Cardiac muscle cell (in vitro differentiated cells and primary cell): Measurements from ENCODE around the gene PRDM1. TPM values are rescaled to one million over a fixed set of nuclear protein-coding genes. Genes with fewer than 3 reads are reported as not detected.
A peak's percentile ranks its signal among the peaks of the same experiment; 100 is the strongest.

Experiments
- DNase-seq, 2 donors: peaks; one replicate each; pipeline versions ENCODE4 v3.0.0 to v3.0.0-alpha.2; 2010 to 2017; ENCODE audit warnings: low read depth in 1 of 2, low spot score in 1 of 2
- H3K27ac ChIP-seq: fragments of 200-600 bp; sonication (generic); 2 replicates; pipeline ENCODE4 v1.5.1; 2016
- H3K27me3 ChIP-seq: fragments of 200-600 bp; sonication (generic); 2 replicates; pipeline ENCODE4 v1.6.0; 2016; ENCODE audit warnings: control low read depth
- H3K36me3 ChIP-seq: fragments of 200-600 bp; sonication (generic); 2 replicates; pipeline ENCODE4 v1.5.1; 2016; ENCODE audit warnings: control low read depth
- H3K4me1 ChIP-seq: fragments of 200-600 bp; sonication (generic); 2 replicates; pipeline ENCODE4 v1.8.1; 2017; ENCODE audit warnings: low read depth, mild to moderate bottlenecking, mixed run types
- H3K4me3 ChIP-seq: fragments of 200-600 bp; sonication (generic); 2 replicates; pipeline ENCODE4 v1.5.1; 2016; ENCODE audit warnings: mild to moderate bottlenecking
- H3K9me3 ChIP-seq: fragments of 200-600 bp; sonication (generic); 2 replicates; pipeline ENCODE4 v1.5.1; 2017; ENCODE audit warnings: low read depth, mild to moderate bottlenecking, control low read depth
- CTCF ChIP-seq: IDR thresholded peaks from 2 replicates; pipeline ENCODE4 v1.5.1; 2012; ENCODE audit warnings: low read depth, mild to moderate bottlenecking, low read length
- polyA plus RNA-seq: library from polyadenylated mRNA; unstranded; fragments of >200 nt; fragmentation: Nextera tagmentation; extraction: Ambion mirVana; gene quantifications from 2 replicates; pipeline ENCODE4 v1.2.1, GENCODE V29; 2016
- total RNA-seq: library from RNA; depleted of rRNA; stranded (reverse); fragments of >200 nt; gene quantifications from 2 replicates; pipeline ENCODE4 v1.2.3, GENCODE V29; 2016

PRDM1 gene
- total and polyA plus RNA-seq, 2 experiments from 2014 or later, result 0.67 to 2.4 TPM

DNA sequence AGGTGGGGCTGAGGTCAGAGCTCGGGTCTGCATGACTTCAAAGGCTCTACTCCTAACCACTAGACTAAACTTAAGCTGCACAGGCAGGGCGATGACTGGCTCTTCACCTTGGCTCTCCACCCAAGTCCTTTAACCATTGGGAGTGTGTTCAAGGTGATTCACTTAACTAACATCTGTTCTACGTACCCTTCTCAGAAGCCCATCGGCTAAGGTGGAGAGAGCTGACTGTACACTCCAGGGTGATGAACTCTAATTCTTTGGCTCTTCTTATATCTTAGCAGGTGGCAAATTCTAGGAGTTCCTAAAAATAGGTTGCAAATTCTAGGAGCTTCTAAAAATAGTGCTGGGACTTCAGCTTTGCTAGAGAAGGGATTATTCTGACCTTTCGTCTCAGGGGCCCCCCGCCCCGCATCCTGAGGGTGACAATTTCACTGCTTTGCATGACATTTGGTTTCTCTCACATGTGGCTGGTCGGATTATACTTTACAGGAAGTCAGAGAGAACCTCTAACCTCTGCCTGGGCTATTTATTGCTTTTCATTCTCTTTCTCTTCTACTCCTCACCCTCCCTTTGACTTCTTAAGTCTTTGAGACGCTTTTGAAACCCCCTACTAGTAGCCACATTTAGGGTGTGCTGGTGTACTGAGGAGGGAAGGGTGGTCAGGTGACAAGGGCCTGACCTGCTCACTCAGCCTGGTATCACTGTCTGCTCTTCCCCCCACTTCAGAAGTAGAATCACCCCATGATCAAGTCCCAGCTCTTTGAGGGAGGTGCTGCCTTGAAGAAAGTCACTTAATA, 55.5 kb downstream of the PRDM1 start:
- no peaks in the 10 kb centered on the region for H3K27me3 ChIP-seq
- no peaks in the 10 kb centered on the region for H3K36me3 ChIP-seq
- no peaks in the 10 kb centered on the region for H3K9me3 ChIP-seq
- peak in 1 of 2 donors; percentile 55 for DNase-seq
- H3K27ac ChIP-seq, result peak overlapping the region; percentile 44
- TF ChIP-seq CTCF, result no peak
- no peak overlapping the region for H3K4me3 ChIP-seq
- peaks cover 26% of the 10 kb centered on the region for H3K4me1 ChIP-seq

- H3K9me3 ChIP-seq, result no peaks in the 10 kb centered on the region
- H3K4me1 ChIP-seq, result peaks cover 26% of the 10 kb centered on the region
- H3K36me3 ChIP-seq, result no peaks in the 10 kb centered on the region
- H3K27ac ChIP-seq, result peak overlapping the region; percentile 44
- no peaks in the 10 kb centered on the region for H3K27me3 ChIP-seq
- no peak overlapping the region for H3K4me3 ChIP-seq
- no peak for TF ChIP-seq CTCF
- no peak for DNase-seq
These were observed 56.8 kb downstream of the PRDM1 start for GRCh38 chr6:106142876-106143431.

DNA sequence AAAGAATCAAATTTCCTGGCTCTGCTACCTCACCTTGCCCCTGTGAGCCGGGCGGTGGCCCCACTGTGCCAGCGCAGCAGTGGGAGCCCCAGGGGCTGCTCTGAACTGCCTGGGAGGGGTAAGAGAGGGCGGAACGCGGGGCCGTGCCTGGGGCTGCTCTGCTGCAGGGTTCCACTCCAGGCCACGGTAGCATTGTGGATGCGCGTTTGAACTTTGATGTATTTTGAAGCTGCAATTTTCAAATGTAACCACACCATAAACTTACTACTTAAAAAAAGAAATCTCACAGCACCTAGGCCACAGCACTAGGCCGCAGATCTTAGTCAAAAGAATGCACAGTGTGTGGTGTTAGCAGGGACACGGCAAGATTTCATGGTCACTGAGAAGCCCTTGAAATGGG, 57.5 kb downstream of the PRDM1 start:
- DNase-seq, result no peak
- H3K27me3 ChIP-seq, result no peaks in the 10 kb centered on the region
- peaks cover 26% of the 10 kb centered on the region for H3K4me1 ChIP-seq
- no peak overlapping the region for H3K4me3 ChIP-seq
- no peaks in the 10 kb centered on the region for H3K9me3 ChIP-seq
- no peak overlapping the region for H3K27ac ChIP-seq
- H3K36me3 ChIP-seq, result no peaks in the 10 kb centered on the region
- TF ChIP-seq CTCF, result no peak

- TF ChIP-seq CTCF, result no peak
- DNase-seq, result no peak
- H3K9me3 ChIP-seq, result no peaks in the 10 kb centered on the region
- peaks cover 26% of the 10 kb centered on the region for H3K4me1 ChIP-seq
- H3K4me3 ChIP-seq, result no peak overlapping the region
- no peaks in the 10 kb centered on the region for H3K36me3 ChIP-seq
- H3K27ac ChIP-seq, result no peak overlapping the region
- no peaks in the 10 kb centered on the region for H3K27me3 ChIP-seq
These were observed 59.0 kb downstream of the PRDM1 start for GRCh38 chr6:106145144-106145543.

DNA sequence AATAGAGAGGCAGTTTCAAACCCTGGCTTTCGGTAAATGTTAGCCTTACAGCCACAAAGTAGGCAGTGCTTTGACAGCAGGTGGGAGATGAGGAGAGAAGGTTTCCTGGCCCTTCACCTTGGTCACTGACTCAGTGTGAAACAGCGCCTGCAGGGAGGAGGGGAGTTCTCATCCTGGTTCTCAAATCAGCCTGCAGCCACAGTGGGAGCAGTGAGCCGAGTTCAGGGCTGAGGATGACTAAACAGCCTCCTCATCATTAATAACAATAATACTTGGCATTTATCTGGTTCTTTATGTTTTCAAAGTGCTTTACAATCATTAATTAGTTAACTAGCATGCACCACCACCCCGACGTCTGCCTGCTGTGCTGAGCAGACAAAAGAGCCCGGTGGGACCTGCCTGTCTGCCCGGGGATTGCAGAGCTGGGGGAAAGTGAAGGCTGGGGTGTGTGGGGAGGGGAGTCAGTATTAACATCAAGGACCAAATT, 59.6 kb downstream of the PRDM1 start:
- Histone ChIP-seq H3K4me3 (no peak overlapping the region), H3K36me3 (no peaks in the 10 kb centered on the region), H3K27ac (no peak overlapping the region), H3K9me3 (no peaks in the 10 kb centered on the region), H3K27me3 (no peaks in the 10 kb centered on the region), H3K4me1 (peaks cover 26% of the 10 kb centered on the region)
- no peak for DNase-seq
- no peak for TF ChIP-seq CTCF
